H1 (cell line): ENCODE data around the gene SV2A. TPM values are rescaled to one million over a fixed set of nuclear protein-coding genes. Genes with fewer than 3 reads are reported as not detected.

Experiments
- KDM4A ChIP-seq: IDR thresholded peaks from one replicate; pipeline ENCODE4 v1.7.1; 2012; ENCODE audit warnings: low read depth, mild to moderate bottlenecking, moderate library complexity, low read length, inconsistent platforms; ENCODE audit not compliant: severe bottlenecking
- PHF8 ChIP-seq: fragments of 200-600 bp; sonication (generic); conservative IDR thresholded peaks from 2 replicates; pipeline ENCODE4 v1.7.1; 2012; ENCODE audit warnings: low read depth, mild to moderate bottlenecking, inconsistent platforms, low read length, moderate library complexity
- polyA plus RNA-seq, 7 experiments: library from polyadenylated mRNA; depleted of rRNA in 3 of 7; stranded (reverse) in 5 of 7; unstranded in 2 of 7; fragments of >200 nt in 5 of 7; fragments of 200-250 nt in 2 of 7; gene quantifications; 1 replicate in 5 of 7; 2 replicates in 1 of 7; 4 replicates in 1 of 7; pipeline versions ENCODE4 v1.2.1 to v1.2.3, GENCODE V29; 2011 to 2013; ENCODE audit warnings: missing spikeins in 2 of 7, mixed read lengths in 2 of 7
- total RNA-seq: library from RNA; stranded (reverse); fragmentation: NEBNext Ultra II Directional; extraction: Animal tissue kit (Norgen Biotek cat#: 25700); gene quantifications from 2 replicates; pipeline ENCODE4 v1.2.1, GENCODE V29; 2021
- TF ChIP-seq, protein P1 (sequence below): fragments of 300-600 bp; sonication (generic); IDR thresholded peaks from 2 replicates; pipeline ENCODE4 v1.7.1; 2012; ENCODE audit warnings: low read length, moderate library complexity, mild to moderate bottlenecking, inconsistent platforms; ENCODE audit not compliant: insufficient replicate concordance
- TF ChIP-seq, protein P2 (sequence below): IDR thresholded peaks from 2 replicates; pipeline ENCODE4 v1.6.1; 2011; ENCODE audit warnings: low read length, improper control_type of control experiment

SV2A gene
- total and polyA plus RNA-seq, 2 of the 8 experiments (the other 6 are each of a cell fraction or from before 2014, with no cell fraction given) = 41.8 to 51.8 TPM

DNA sequence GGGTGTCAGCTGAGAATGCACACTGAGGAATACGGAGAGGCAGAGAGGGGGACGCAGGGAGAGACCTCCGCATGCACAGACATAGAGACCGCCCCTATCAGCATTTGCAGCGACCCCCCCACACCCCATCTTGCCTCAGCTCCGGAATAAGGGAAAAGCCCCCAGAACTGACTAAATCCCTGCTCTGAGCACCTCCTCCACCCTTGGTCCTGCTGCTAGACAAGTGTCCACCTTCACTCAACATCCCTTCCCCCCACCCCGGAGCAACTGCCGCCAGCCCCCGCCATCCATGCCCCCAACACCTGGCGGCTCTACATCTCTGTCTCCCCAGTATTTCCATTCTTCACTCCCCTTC is 769 bp downstream of the SV2A start (continued):
- TF ChIP-seq, protein P1, sequence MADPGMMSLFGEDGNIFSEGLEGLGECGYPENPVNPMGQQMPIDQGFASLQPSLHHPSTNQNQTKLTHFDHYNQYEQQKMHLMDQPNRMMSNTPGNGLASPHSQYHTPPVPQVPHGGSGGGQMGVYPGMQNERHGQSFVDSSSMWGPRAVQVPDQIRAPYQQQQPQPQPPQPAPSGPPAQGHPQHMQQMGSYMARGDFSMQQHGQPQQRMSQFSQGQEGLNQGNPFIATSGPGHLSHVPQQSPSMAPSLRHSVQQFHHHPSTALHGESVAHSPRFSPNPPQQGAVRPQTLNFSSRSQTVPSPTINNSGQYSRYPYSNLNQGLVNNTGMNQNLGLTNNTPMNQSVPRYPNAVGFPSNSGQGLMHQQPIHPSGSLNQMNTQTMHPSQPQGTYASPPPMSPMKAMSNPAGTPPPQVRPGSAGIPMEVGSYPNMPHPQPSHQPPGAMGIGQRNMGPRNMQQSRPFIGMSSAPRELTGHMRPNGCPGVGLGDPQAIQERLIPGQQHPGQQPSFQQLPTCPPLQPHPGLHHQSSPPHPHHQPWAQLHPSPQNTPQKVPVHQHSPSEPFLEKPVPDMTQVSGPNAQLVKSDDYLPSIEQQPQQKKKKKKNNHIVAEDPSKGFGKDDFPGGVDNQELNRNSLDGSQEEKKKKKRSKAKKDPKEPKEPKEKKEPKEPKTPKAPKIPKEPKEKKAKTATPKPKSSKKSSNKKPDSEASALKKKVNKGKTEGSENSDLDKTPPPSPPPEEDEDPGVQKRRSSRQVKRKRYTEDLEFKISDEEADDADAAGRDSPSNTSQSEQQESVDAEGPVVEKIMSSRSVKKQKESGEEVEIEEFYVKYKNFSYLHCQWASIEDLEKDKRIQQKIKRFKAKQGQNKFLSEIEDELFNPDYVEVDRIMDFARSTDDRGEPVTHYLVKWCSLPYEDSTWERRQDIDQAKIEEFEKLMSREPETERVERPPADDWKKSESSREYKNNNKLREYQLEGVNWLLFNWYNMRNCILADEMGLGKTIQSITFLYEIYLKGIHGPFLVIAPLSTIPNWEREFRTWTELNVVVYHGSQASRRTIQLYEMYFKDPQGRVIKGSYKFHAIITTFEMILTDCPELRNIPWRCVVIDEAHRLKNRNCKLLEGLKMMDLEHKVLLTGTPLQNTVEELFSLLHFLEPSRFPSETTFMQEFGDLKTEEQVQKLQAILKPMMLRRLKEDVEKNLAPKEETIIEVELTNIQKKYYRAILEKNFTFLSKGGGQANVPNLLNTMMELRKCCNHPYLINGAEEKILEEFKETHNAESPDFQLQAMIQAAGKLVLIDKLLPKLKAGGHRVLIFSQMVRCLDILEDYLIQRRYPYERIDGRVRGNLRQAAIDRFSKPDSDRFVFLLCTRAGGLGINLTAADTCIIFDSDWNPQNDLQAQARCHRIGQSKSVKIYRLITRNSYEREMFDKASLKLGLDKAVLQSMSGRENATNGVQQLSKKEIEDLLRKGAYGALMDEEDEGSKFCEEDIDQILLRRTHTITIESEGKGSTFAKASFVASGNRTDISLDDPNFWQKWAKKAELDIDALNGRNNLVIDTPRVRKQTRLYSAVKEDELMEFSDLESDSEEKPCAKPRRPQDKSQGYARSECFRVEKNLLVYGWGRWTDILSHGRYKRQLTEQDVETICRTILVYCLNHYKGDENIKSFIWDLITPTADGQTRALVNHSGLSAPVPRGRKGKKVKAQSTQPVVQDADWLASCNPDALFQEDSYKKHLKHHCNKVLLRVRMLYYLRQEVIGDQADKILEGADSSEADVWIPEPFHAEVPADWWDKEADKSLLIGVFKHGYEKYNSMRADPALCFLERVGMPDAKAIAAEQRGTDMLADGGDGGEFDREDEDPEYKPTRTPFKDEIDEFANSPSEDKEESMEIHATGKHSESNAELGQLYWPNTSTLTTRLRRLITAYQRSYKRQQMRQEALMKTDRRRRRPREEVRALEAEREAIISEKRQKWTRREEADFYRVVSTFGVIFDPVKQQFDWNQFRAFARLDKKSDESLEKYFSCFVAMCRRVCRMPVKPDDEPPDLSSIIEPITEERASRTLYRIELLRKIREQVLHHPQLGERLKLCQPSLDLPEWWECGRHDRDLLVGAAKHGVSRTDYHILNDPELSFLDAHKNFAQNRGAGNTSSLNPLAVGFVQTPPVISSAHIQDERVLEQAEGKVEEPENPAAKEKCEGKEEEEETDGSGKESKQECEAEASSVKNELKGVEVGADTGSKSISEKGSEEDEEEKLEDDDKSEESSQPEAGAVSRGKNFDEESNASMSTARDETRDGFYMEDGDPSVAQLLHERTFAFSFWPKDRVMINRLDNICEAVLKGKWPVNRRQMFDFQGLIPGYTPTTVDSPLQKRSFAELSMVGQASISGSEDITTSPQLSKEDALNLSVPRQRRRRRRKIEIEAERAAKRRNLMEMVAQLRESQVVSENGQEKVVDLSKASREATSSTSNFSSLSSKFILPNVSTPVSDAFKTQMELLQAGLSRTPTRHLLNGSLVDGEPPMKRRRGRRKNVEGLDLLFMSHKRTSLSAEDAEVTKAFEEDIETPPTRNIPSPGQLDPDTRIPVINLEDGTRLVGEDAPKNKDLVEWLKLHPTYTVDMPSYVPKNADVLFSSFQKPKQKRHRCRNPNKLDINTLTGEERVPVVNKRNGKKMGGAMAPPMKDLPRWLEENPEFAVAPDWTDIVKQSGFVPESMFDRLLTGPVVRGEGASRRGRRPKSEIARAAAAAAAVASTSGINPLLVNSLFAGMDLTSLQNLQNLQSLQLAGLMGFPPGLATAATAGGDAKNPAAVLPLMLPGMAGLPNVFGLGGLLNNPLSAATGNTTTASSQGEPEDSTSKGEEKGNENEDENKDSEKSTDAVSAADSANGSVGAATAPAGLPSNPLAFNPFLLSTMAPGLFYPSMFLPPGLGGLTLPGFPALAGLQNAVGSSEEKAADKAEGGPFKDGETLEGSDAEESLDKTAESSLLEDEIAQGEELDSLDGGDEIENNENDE = no peak
- TF ChIP-seq KDM4A (no peak), PHF8 (no peak)
- TF ChIP-seq, protein P2, sequence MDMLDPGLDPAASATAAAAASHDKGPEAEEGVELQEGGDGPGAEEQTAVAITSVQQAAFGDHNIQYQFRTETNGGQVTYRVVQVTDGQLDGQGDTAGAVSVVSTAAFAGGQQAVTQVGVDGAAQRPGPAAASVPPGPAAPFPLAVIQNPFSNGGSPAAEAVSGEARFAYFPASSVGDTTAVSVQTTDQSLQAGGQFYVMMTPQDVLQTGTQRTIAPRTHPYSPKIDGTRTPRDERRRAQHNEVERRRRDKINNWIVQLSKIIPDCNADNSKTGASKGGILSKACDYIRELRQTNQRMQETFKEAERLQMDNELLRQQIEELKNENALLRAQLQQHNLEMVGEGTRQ = no peak
